Measurements from ENCODE around the gene GPR82.

GRCh38 chrX:41708486-41708885 lies 15.5 kb upstream of the GPR82 start:
- no peak for TF ChIP-seq POLR2A (IDR thresholded peaks at IDR 0.05)
- TF ChIP-seq CTCF (IDR thresholded peaks at IDR 0.05): no peak
- TF ChIP-seq EP300 (IDR thresholded peaks at IDR 0.05): no peak
- TF ChIP-seq POLR2AphosphoS5 (IDR thresholded peaks at IDR 0.05): no peak
